ENCODE results near the gene GLIPR1. TPM values are rescaled to one million over a fixed set of nuclear protein-coding genes. Genes with fewer than 3 reads are reported as not detected.

The GLIPR1 gene
- total and polyA plus RNA-seq, 10 of the 15 experiments (the other 5 are each of a cell fraction or from before 2014, with no cell fraction given): 18.2 to 62.6 (median 32.2) TPM

- FAIRE-seq (no peak), DNase-seq (ENCODE audit: low read depth, low spot score) (no peak), ATAC-seq (no peak)
- H3K4me3 ChIP-seq: no peak overlapping the region
- no peaks in the 10 kb centered on the region for H3K79me2 ChIP-seq (ENCODE audit: control insufficient read depth, insufficient read depth, low read length)
- H3K9ac ChIP-seq (ENCODE audit: control insufficient read depth, insufficient read depth, low read length): no peak overlapping the region
- H3K9me3 ChIP-seq (replicated peaks; ENCODE audit: control insufficient read depth, insufficient read depth, low read length): no peaks in the 10 kb centered on the region
- 100% methylated on average over 2 of the region's 2 CpGs for WGBS (ENCODE audit: insufficient coverage, insufficient replicate concordance, low lambda C conversion rate, missing lambda C conversion rate)
- H3K4me2 ChIP-seq (ENCODE audit: control insufficient read depth, insufficient read depth): no peak overlapping the region
- in situ Hi-C loops (cut with MboI): loop anchor here (25.0 kb wide), 1 partner anchor 804 kb away; no protein-coding TSS in a partner anchor
- H2AFZ ChIP-seq (ENCODE audit: control insufficient read depth, low read depth, low read length): no peak overlapping the region
- no TSS peak for BruUV-seq (replicated peaks)
- no peaks in the 10 kb centered on the region for H3K27me3 ChIP-seq (replicated peaks in 1 of 2; ENCODE audit: control insufficient read depth in 2 of 2, insufficient read depth in 2 of 2, low read length in 1 of 2)
- no peak overlapping the region for H3K27ac ChIP-seq (ENCODE audit: control insufficient read depth, insufficient read depth)
- no peaks in the 10 kb centered on the region for H3K4me1 ChIP-seq (ENCODE audit: control insufficient read depth, insufficient read depth, low read length)
- CTCF ChIA-PET: no interaction called here
- SMC1A ChIA-PET (ENCODE audit: uncharacterized antibody, unreplicated experiment): interaction anchor here (1.1 kb wide), 1 partner anchor 548 kb away, joined by 3 read pairs; no protein-coding TSS in a partner anchor
- no peak for TF ChIP-seq ZNF274 (IDR thresholded peaks at IDR 0.05; ENCODE audit: insufficient read depth, insufficient read length)
- no peak for TF ChIP-seq ATF3 (IDR thresholded peaks at IDR 0.05; ENCODE audit: borderline replicate concordance, extremely low read depth, low read depth, low read length)
- TF ChIP-seq FOS (IDR thresholded peaks at IDR 0.05; ENCODE audit: borderline replicate concordance, extremely low read depth, insufficient read length): no peak
- TF ChIP-seq NFYA (IDR thresholded peaks at IDR 0.05; ENCODE audit: borderline replicate concordance, low read depth, low read length): no peak
- no peak for TF ChIP-seq RFX5 (IDR thresholded peaks at IDR 0.05; ENCODE audit: low read depth, low read length)
- TF ChIP-seq ZNF207 (IDR thresholded peaks at IDR 0.05; ENCODE audit: borderline replicate concordance): no peak
- TF ChIP-seq SMARCA5 (IDR thresholded peaks at IDR 0.05): no peak
- no peak for TF ChIP-seq ZNF24 (IDR thresholded peaks at IDR 0.05)
- H3K36me3 ChIP-seq (ENCODE audit: control insufficient read depth in 2 of 2, insufficient read depth in 2 of 2, low read length in 1 of 2): peaks cover 0 to 10% of the 10 kb centered on the region in 2 experiments; a peak in 1 of 4 replicates
- intact Hi-C loops (cut with micrococcal nuclease; ENCODE audit: unreplicated experiment): no loop called here
- POLR2A ChIA-PET: interaction anchor here (0.7 kb wide), 1 partner anchor 1109 kb away, joined by 5 read pairs; no protein-coding TSS in a partner anchor
- RAD21 ChIA-PET (ENCODE audit: unreplicated experiment): no interaction called here
- H4K20me1 ChIP-seq (ENCODE audit: control insufficient read depth, insufficient read depth): no peaks in the 10 kb centered on the region
Measured at GRCh38 chr12:75491169-75491568, 10.6 kb downstream of the GLIPR1 start.

All from GM12878 (cell line).